ENCODE results near the gene KCNJ5.

Gene KCNJ5

GRCh38 chr11:128938156-128938885, 47.2 kb downstream of the KCNJ5 start:
- Histone ChIP-seq H3K9me3 (ENCODE audit: control insufficient read depth, low read length) (no peaks in the 10 kb centered on the region), H3K36me3 (ENCODE audit: control insufficient read depth, insufficient read depth, low read length) (no peaks in the 10 kb centered on the region)

GRCh38 chr11:128939591-128939990, 48.4 kb downstream of the KCNJ5 start:
- Histone ChIP-seq H3K4me1 (no peaks in the 10 kb centered on the region), H3K27ac (no peak overlapping the region), H3K36me3 (ENCODE audit: control insufficient read depth, insufficient read depth, low read length) (no peaks in the 10 kb centered on the region), H3K9me3 (ENCODE audit: control insufficient read depth, low read length) (no peaks in the 10 kb centered on the region), H3K4me3 (ENCODE audit: low read depth, low read length) (no peak overlapping the region), H3K9ac (no peak overlapping the region), H3K79me2 (no peaks in the 10 kb centered on the region), H2AFZ (no peak overlapping the region), H3K27me3 (ENCODE audit: control insufficient read depth, insufficient read depth, low read length) (no peaks in the 10 kb centered on the region), H3K4me2 (ENCODE audit: low read length) (no peak overlapping the region)
- TF ChIP-seq CTCF (IDR thresholded peaks at IDR 0.05), result no peak

More at GRCh38 chr11:128938156-128938885, 47.2 kb downstream of the KCNJ5 start:
- Histone ChIP-seq H3K4me1 (no peaks in the 10 kb centered on the region), H3K4me2 (ENCODE audit: low read length) (no peak overlapping the region), H3K27ac (no peak overlapping the region), H3K9ac (no peak overlapping the region), H3K79me2 (no peaks in the 10 kb centered on the region), H3K27me3 (ENCODE audit: control insufficient read depth, insufficient read depth, low read length) (no peaks in the 10 kb centered on the region), H2AFZ (no peak overlapping the region), H3K4me3 (ENCODE audit: low read depth, low read length) (no peak overlapping the region)
- no peak for TF ChIP-seq CTCF (IDR thresholded peaks at IDR 0.05)

- H2AFZ ChIP-seq, result no peak overlapping the region
- no peaks in the 10 kb centered on the region for H3K27me3 ChIP-seq (ENCODE audit: control insufficient read depth, insufficient read depth, low read length)
- TF ChIP-seq CTCF (IDR thresholded peaks at IDR 0.05), result no peak
- H3K4me3 ChIP-seq (ENCODE audit: low read depth, low read length), result no peak overlapping the region
- H3K36me3 ChIP-seq (ENCODE audit: control insufficient read depth, insufficient read depth, low read length), result no peaks in the 10 kb centered on the region
- H3K4me1 ChIP-seq, result no peaks in the 10 kb centered on the region
- no peaks in the 10 kb centered on the region for H3K79me2 ChIP-seq
- no peak overlapping the region for H3K27ac ChIP-seq
- no peak overlapping the region for H3K9ac ChIP-seq
- no peaks in the 10 kb centered on the region for H3K9me3 ChIP-seq (ENCODE audit: control insufficient read depth, low read length)
- no peak overlapping the region for H3K4me2 ChIP-seq (ENCODE audit: low read length)
These were observed 49.0 kb downstream of the KCNJ5 start for GRCh38 chr11:128940156-128940555.

GRCh38 chr11:128940603-128941002, 49.4 kb downstream of the KCNJ5 start:
- TF ChIP-seq CTCF (IDR thresholded peaks at IDR 0.05), result no peak
- H3K27me3 ChIP-seq (ENCODE audit: control insufficient read depth, insufficient read depth, low read length), result no peaks in the 10 kb centered on the region
- H3K27ac ChIP-seq, result no peak overlapping the region
- H3K4me3 ChIP-seq (ENCODE audit: low read depth, low read length), result no peak overlapping the region
- H3K36me3 ChIP-seq (ENCODE audit: control insufficient read depth, insufficient read depth, low read length), result no peaks in the 10 kb centered on the region
- H3K9ac ChIP-seq, result no peak overlapping the region
- no peak overlapping the region for H2AFZ ChIP-seq
- H3K4me2 ChIP-seq (ENCODE audit: low read length), result no peak overlapping the region
- no peaks in the 10 kb centered on the region for H3K79me2 ChIP-seq
- no peaks in the 10 kb centered on the region for H3K9me3 ChIP-seq (ENCODE audit: control insufficient read depth, low read length)
- no peaks in the 10 kb centered on the region for H3K4me1 ChIP-seq

- Histone ChIP-seq H3K4me1 (no peaks in the 10 kb centered on the region), H3K4me3 (ENCODE audit: low read depth, low read length) (no peak overlapping the region), H3K4me2 (ENCODE audit: low read length) (no peak overlapping the region), H3K9ac (no peak overlapping the region), H2AFZ (no peak overlapping the region), H3K9me3 (ENCODE audit: control insufficient read depth, low read length) (no peaks in the 10 kb centered on the region), H3K27ac (no peak overlapping the region), H3K79me2 (no peaks in the 10 kb centered on the region), H3K27me3 (ENCODE audit: control insufficient read depth, insufficient read depth, low read length) (no peaks in the 10 kb centered on the region), H3K36me3 (ENCODE audit: control insufficient read depth, insufficient read depth, low read length) (no peaks in the 10 kb centered on the region)
- TF ChIP-seq CTCF (IDR thresholded peaks at IDR 0.05), result no peak
These were observed 50.0 kb downstream of the KCNJ5 start for GRCh38 chr11:128941110-128941509.
